Ascending aorta (tissue), 2 donors: Measurements from ENCODE around the gene TAPBPL. TPM values are rescaled to one million over a fixed set of nuclear protein-coding genes. Genes with fewer than 3 reads are reported as not detected.
"Not testable (repeated sequence)": the region's sequence is repeated elsewhere in the genome, so short reads cannot be mapped to it uniquely, and the experiment has no call there.

ENCODE experiments used
- DNase-seq, 2 donors: peaks; one replicate each; pipeline ENCODE4 v3.0.0-alpha.2; 2019; ENCODE audit warnings: low spot score in 2 of 2
- H3K27ac ChIP-seq, 2 donors: fragments of 200-600 bp; sonication (generic); one replicate each; pipeline ENCODE4 v1.5.1; 2016 to 2017; ENCODE audit warnings: mild to moderate bottlenecking in 1 of 2
- H3K27me3 ChIP-seq: fragments of 200-600 bp; sonication (generic); one replicate; pipeline ENCODE4 v1.5.1; 2017
- H3K36me3 ChIP-seq, 2 donors: fragments of 200-600 bp; sonication (generic); one replicate each; pipeline ENCODE4 v1.5.1; 2016
- H3K4me1 ChIP-seq, 2 donors: fragments of 200-600 bp; sonication (generic); one replicate each; pipeline ENCODE4 v1.5.1; 2016 to 2017; ENCODE audit warnings: mild to moderate bottlenecking in 1 of 2
- H3K4me3 ChIP-seq, 2 donors: fragments of 200-600 bp; sonication (generic); one replicate each; pipeline ENCODE4 v1.5.1; 2016 to 2017; ENCODE audit warnings: mild to moderate bottlenecking in 1 of 2
- H3K9me3 ChIP-seq, 2 donors: fragments of 200-600 bp; sonication (generic); one replicate each; pipeline ENCODE4 v1.5.1; 2016
- CTCF ChIP-seq, 3 experiments: fragments of 200-600 bp in 2 of 3; fragments of 450-650 bp in 1 of 3; sonication (generic) in 2 of 3; IDR thresholded peaks; one replicate each; pipeline ENCODE4 v1.5.1; 2016 to 2019; ENCODE audit warnings: antibody characterized with exemption in 3 of 3, mild to moderate bottlenecking in 1 of 3, moderate library complexity in 1 of 3
- intact Hi-C: fragments of 100-400 bp; cut with DNase I; formaldehyde crosslinking; loops from one replicate; pipeline ENCODE4 v1.15.1; 2023
- total RNA-seq: library from RNA; depleted of rRNA; stranded (reverse); fragments of >200 nt; gene quantifications from one replicate; pipeline ENCODE4 v1.1.0, GENCODE V29; 2016

TAPBPL gene
- total RNA-seq, 1 donor from 2014 or later = 16.8 TPM

DNA sequence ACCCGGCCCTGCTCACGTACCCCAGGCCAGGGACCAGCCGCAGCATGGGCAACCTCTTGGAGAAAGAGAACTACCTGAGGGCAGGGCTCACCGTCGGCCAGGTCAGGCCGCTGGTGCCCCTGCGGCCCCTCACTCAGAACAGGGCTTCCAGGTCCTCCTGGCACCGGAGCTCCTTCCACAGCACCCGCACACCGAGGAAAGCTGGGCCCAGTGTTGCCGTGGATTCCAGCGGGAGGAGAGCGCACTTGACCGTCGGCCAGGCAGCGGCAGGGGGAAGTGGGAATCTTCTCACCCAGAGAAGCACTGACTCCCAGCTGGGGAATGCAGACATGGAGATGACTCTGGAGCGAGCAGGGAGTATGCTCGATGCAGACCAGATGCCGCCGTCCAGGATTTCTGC is 26.6 kb downstream of the TAPBPL start:
- no peaks in the 10 kb centered on the region for H3K4me1 ChIP-seq
- intact Hi-C loops = no loop called here
- H3K36me3 ChIP-seq = no peaks in the 10 kb centered on the region
- no peak overlapping the region for H3K4me3 ChIP-seq
- no peaks in the 10 kb centered on the region for H3K9me3 ChIP-seq
- H3K27me3 ChIP-seq = no peaks in the 10 kb centered on the region
- DNase-seq = no peak
- TF ChIP-seq CTCF (IDR thresholded peaks at IDR 0.05) = no peak
- H3K27ac ChIP-seq = no peak overlapping the region

DNA sequence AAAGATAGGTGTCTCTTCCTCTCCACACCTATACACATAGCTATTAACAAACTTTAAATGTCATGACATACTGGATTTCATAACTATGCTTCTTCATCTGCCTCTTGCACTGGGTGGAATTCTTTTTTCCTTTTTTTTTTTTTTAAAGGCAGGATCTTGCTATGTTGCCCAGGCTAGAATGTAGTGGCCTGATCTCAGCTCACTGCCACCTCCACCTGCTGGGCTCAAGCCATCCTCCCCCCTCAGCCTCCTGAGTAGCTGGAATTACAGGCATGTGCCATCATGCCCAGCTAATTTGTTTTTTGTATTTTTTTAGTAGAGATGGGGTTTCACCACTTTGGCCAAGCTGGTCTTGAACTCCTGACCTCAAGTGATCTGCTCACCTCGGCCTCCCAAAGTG is 36.4 kb downstream of the TAPBPL start:
- no peaks in the 10 kb centered on the region for H3K9me3 ChIP-seq
- no peak overlapping the region for H3K27ac ChIP-seq
- no peak for TF ChIP-seq CTCF (IDR thresholded peaks at IDR 0.05)
- DNase-seq = no peak
- H3K4me3 ChIP-seq = no peak overlapping the region
- H3K27me3 ChIP-seq = no peaks in the 10 kb centered on the region
- peaks cover 0 to 9% of the 10 kb centered on the region in 2 donors for H3K36me3 ChIP-seq
- intact Hi-C loops = no loop called here
- H3K4me1 ChIP-seq = peaks cover 4 to 8% of the 10 kb centered on the region in 2 donors

- no peak for TF ChIP-seq CTCF (IDR thresholded peaks at IDR 0.05)
- no peak overlapping the region for H3K4me3 ChIP-seq
- H3K27ac ChIP-seq = no peak overlapping the region
- H3K36me3 ChIP-seq = peaks cover 0 to 9% of the 10 kb centered on the region in 2 donors
- no peaks in the 10 kb centered on the region for H3K9me3 ChIP-seq
- H3K27me3 ChIP-seq = no peaks in the 10 kb centered on the region
- intact Hi-C loops = no loop called here
- no peak for DNase-seq
- peaks cover 6 to 8% of the 10 kb centered on the region in 2 donors for H3K4me1 ChIP-seq
Observed at GRCh38 chr12:6489449-6489848, 37.6 kb downstream of the TAPBPL start.

- H3K36me3 ChIP-seq, H3K27ac ChIP-seq, DNase-seq, H3K4me3 ChIP-seq, H3K27me3 ChIP-seq, H3K9me3 ChIP-seq: not testable (repeated sequence)
- intact Hi-C loops = loop anchor here (10.0 kb wide), 1 partner anchor 174 kb away; the partner anchor contains the start of gene ING4
- H3K4me1 ChIP-seq = peaks cover 8 to 17% of the 10 kb centered on the region in 2 donors
Observed at GRCh38 chr12:6490673-6491072, 38.8 kb downstream of the TAPBPL start.

DNA sequence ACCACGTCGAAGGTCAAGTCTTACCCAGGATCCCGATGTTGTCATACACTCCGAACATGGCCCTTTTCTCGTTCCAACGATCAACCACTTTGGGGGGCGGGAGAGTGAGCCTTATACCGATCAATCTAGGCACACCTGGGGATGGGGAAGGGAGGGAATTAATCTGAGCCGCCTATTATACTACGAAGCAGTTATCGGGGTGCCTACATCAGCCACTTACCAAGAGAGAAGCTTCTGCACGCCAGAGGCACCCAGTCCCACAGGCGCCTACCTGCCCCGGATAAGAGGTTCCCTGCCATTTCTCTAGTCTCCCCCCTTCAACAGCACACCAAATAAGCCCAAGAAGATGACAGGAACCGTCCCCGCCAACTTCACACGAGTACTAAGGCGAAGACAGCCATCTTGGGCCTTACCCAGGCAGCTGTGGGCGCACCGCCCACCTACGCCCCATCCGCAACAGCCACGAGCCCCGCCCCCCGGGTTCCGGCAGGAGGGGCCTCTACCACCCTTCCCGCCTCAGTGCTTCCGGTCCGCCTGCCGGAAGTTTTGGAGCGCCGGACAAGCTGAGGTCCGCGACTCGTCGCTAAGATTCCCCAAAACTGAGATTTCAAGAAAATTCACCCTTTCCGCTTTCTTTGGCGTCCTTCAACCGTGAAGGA is 41.1 kb downstream of the TAPBPL start, which contains the start of gene MRPL51:
MRPL51 (minus strand) TSS at position 425 of the 659 bp plus-strand sequence; CDS start at position 299, 126 bp downstream.
- Histone ChIP-seq H3K9me3 (no peaks in the 10 kb centered on the region), H3K4me1 (peaks cover 8 to 18% of the 10 kb centered on the region in 2 donors), H3K4me3 (peak within 1 kb of the TSS; percentile 67 to 77), H3K36me3 (peaks cover 8 to 14% of the 10 kb centered on the region in 2 donors), H3K27ac (peak within 1 kb of the TSS; percentile 79 to 98), H3K27me3 (no peaks in the 10 kb centered on the region)
- TF ChIP-seq CTCF (IDR thresholded peaks at IDR 0.05) = no peak
- intact Hi-C loops = loop anchor here (1.0 to 10.0 kb wide), 4 partner anchors 23 to 172 kb away; partner anchors contain the start of genes GAPDH, IFFO1, ING4 and VAMP1
- peak; percentile 86 to 97 for DNase-seq

DNA sequence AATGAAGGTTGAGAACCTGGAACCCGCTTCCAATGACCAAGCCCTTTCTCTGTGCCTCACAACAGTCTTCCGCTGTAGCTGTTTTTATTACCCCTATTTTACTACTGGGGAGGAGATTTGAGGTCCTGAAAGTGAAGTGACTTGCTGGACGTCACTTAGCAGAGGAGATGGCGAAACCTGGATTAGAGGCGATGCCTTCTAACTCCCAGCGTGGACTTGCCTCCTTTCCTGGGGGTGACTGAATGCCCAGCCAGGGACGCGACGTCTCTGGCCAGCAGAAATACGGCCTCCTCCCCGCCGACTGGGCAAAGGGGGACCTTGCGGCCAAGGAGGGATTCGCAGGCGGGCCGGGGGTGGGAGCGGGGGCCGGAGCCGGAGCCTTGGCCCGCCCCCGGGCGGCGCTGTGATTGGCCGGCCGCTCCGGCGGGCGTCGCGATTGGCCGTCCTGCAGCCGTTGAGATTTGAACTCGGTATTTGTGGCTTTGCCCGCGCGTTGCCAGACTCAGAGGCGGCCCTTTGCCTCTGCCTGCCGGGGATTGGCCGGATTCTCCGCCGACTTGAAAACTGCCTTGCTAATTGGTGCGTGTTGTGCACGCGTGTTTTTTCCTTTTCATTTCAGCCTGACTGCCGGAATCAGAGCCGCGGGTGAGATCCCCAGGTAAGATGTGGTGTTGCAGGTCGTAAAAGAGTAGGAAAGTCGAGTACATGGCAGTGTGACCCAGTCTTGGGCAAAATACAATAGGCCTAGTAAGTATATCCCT is 41.8 kb downstream of the TAPBPL start, which contains the start of gene NCAPD2:
NCAPD2 (plus strand) TSS at position 606 of the 761 bp plus-strand sequence. CDS start 997 bp downstream, outside the sequence.
- Histone ChIP-seq H3K27me3 (no peaks in the 10 kb centered on the region), H3K36me3 (peaks cover 11 to 18% of the 10 kb centered on the region in 2 donors), H3K4me3 (peak within 1 kb of the TSS; percentile 67 to 77), H3K4me1 (peaks cover 8 to 18% of the 10 kb centered on the region in 2 donors), H3K27ac (peak within 1 kb of the TSS; percentile 79 to 98), H3K9me3 (no peaks in the 10 kb centered on the region)
- peak; percentile 89 to 98 for DNase-seq
- TF ChIP-seq CTCF (IDR thresholded peaks at IDR 0.05) = peak in 2 of 3 experiments; percentile 31 to 73
- intact Hi-C loops = loop anchor here (1.0 to 10.0 kb wide), 4 partner anchors 23 to 171 kb away; partner anchors contain the start of genes GAPDH, IFFO1, ING4 and VAMP1
